ENCODE measurements around the gene GCLM. TPM values are rescaled to one million over a fixed set of nuclear protein-coding genes. Genes with fewer than 3 reads are reported as not detected.
"Not testable (repeated sequence)": the region's sequence is repeated elsewhere in the genome, so short reads cannot be mapped to it uniquely, and the experiment has no call there.

Gene GCLM
- total RNA-seq, 1 donor from 2014 or later = 8.6 TPM

GRCh38 chr1:93865253-93865652 is 44.0 kb downstream of the GCLM start:
- intact Hi-C loops (cut with micrococcal nuclease) = no loop called here
- no peak overlapping the region for H3K4me3 Mint-ChIP-seq
- H3K9me3 Mint-ChIP-seq = no peaks in the 10 kb centered on the region
- no peak for DNase-seq
- ChIA-PET POLR2A (no interaction called here), CTCF (no interaction called here)
- H3K36me3 Mint-ChIP-seq (ENCODE audit: low read depth) = peaks cover 31% of the 10 kb centered on the region
- no peak for TF ChIP-seq CTCF (IDR thresholded peaks at IDR 0.05)
- H3K4me1 Mint-ChIP-seq = no peaks in the 10 kb centered on the region
- H3K27me3 Mint-ChIP-seq = no peaks in the 10 kb centered on the region
- peak overlapping the region; percentile 19 for H3K27ac Mint-ChIP-seq
- ATAC-seq (ENCODE audit: low read depth) = no peak

- Mint-ChIP-seq H3K36me3 (ENCODE audit: low read depth) (peaks cover 20% of the 10 kb centered on the region), H3K27ac (no peak overlapping the region), H3K9me3 (no peaks in the 10 kb centered on the region), H3K4me1 (no peaks in the 10 kb centered on the region), H3K4me3 (no peak overlapping the region), H3K27me3 (no peaks in the 10 kb centered on the region)
- ChIA-PET POLR2A (no interaction called here), CTCF (no interaction called here)
- DNase-seq = no peak
- no peak for ATAC-seq (ENCODE audit: low read depth)
- intact Hi-C loops (cut with micrococcal nuclease) = no loop called here
- TF ChIP-seq CTCF (IDR thresholded peaks at IDR 0.05) = no peak
These were observed 45.1 kb downstream of the GCLM start for GRCh38 chr1:93864175-93864574.

- H3K27ac Mint-ChIP-seq; DNase-seq; intact Hi-C loops (cut with micrococcal nuclease); H3K36me3 Mint-ChIP-seq (ENCODE audit: low read depth); H3K9me3 Mint-ChIP-seq; H3K4me3 Mint-ChIP-seq; POLR2A ChIA-PET; ATAC-seq (ENCODE audit: low read depth); CTCF ChIA-PET; H3K4me1 Mint-ChIP-seq: not testable (repeated sequence)
- peaks cover 17% of the 10 kb centered on the region for H3K27me3 Mint-ChIP-seq
These were observed 51.6 kb downstream of the GCLM start for GRCh38 chr1:93857653-93858052.

GRCh38 chr1:93855983-93856382 is 53.2 kb downstream of the GCLM start:
- H3K27ac Mint-ChIP-seq; H3K4me3 Mint-ChIP-seq; DNase-seq; intact Hi-C loops (cut with micrococcal nuclease); H3K4me1 Mint-ChIP-seq; ATAC-seq (ENCODE audit: low read depth); CTCF ChIA-PET; H3K36me3 Mint-ChIP-seq (ENCODE audit: low read depth); POLR2A ChIA-PET; H3K9me3 Mint-ChIP-seq: not testable (repeated sequence)
- H3K27me3 Mint-ChIP-seq = peaks cover 17% of the 10 kb centered on the region

GRCh38 chr1:93853940-93854339 is 55.3 kb downstream of the GCLM start:
- H3K4me1 Mint-ChIP-seq = no peaks in the 10 kb centered on the region
- no peak for TF ChIP-seq CTCF (IDR thresholded peaks at IDR 0.05)
- ATAC-seq (ENCODE audit: low read depth) (no peak), DNase-seq (no peak)
- no peaks in the 10 kb centered on the region for H3K36me3 Mint-ChIP-seq (ENCODE audit: low read depth)
- H3K27ac Mint-ChIP-seq = no peak overlapping the region
- intact Hi-C loops (cut with micrococcal nuclease) = no loop called here
- ChIA-PET CTCF (interaction anchor here (0.7 kb wide), 1 partner anchor 420 kb away, joined by 3 read pairs; no protein-coding TSS in a partner anchor), POLR2A (interaction anchor here (0.6 kb wide), 1 partner anchor 239 kb away, joined by 7 read pairs; no protein-coding TSS in a partner anchor)
- peaks cover 17% of the 10 kb centered on the region for H3K27me3 Mint-ChIP-seq
- no peak overlapping the region for H3K4me3 Mint-ChIP-seq
- H3K9me3 Mint-ChIP-seq = peaks cover 5% of the 10 kb centered on the region

GRCh38 chr1:93851878-93852277 is 57.4 kb downstream of the GCLM start:
- no peak for ATAC-seq (ENCODE audit: low read depth)
- POLR2A ChIA-PET = interaction anchor here (0.6 kb wide), 1 partner anchor 890 kb away, joined by 3 read pairs; no protein-coding TSS in a partner anchor
- Mint-ChIP-seq H3K9me3 (peaks cover 4% of the 10 kb centered on the region), H3K27ac (no peak overlapping the region), H3K4me1 (peaks cover 10% of the 10 kb centered on the region), H3K36me3 (ENCODE audit: low read depth) (peaks cover 10% of the 10 kb centered on the region), H3K27me3 (peaks cover 19% of the 10 kb centered on the region), H3K4me3 (no peak overlapping the region)
- DNase-seq = no peak
- CTCF ChIA-PET = interaction anchor here (1.5 to 2.6 kb wide), 2 partner anchors 223 to 548 kb away, joined by 5 to 9 read pairs; no protein-coding TSS in a partner anchor
- intact Hi-C loops (cut with micrococcal nuclease) = no loop called here
- TF ChIP-seq CTCF (IDR thresholded peaks at IDR 0.05) = no peak
